NAMALWA (cell line): ENCODE data around the gene TLCD5.

ENCODE experiments used
- DNase-seq: peaks from one replicate; pipeline ENCODE4 v3.0.0-alpha.2; 2015; ENCODE audit warnings: low spot score

TLCD5 gene

GRCh38 chr11:120337355-120338106, 12.4 kb downstream of the TLCD5 start:
- DNase-seq, result no peak

GRCh38 chr11:120338107-120338933, 13.2 kb downstream of the TLCD5 start:
- no peak for DNase-seq

- DNase-seq, result no peak
Measured at GRCh38 chr11:120339394-120339890, 14.3 kb downstream of the TLCD5 start.

- no peak for DNase-seq
Measured at GRCh38 chr11:120340529-120340928, 15.4 kb downstream of the TLCD5 start.

GRCh38 chr11:120342226-120342625, 17.1 kb downstream of the TLCD5 start:
- DNase-seq, result no peak

GRCh38 chr11:120342678-120343077, 17.6 kb downstream of the TLCD5 start:
- DNase-seq, result no peak

GRCh38 chr11:120343429-120343828, 18.3 kb downstream of the TLCD5 start:
- DNase-seq, result peak; percentile 37

- peak; percentile 84 for DNase-seq
Measured at GRCh38 chr11:120344302-120345004, 19.4 kb downstream of the TLCD5 start.

- DNase-seq, result no peak
Measured at GRCh38 chr11:120346233-120346632, 21.1 kb downstream of the TLCD5 start.

GRCh38 chr11:120350637-120351036, 25.5 kb downstream of the TLCD5 start:
- DNase-seq, result no peak

GRCh38 chr11:120352405-120352804, 27.3 kb downstream of the TLCD5 start:
- no peak for DNase-seq

- DNase-seq, result no peak
Measured at GRCh38 chr11:120354068-120354467, 29.0 kb downstream of the TLCD5 start.

GRCh38 chr11:120354779-120355178, 29.7 kb downstream of the TLCD5 start:
- DNase-seq, result no peak

- DNase-seq, result no peak
Measured at GRCh38 chr11:120357620-120358019, 32.5 kb downstream of the TLCD5 start.

GRCh38 chr11:120358729-120359128, 33.6 kb downstream of the TLCD5 start:
- no peak for DNase-seq

GRCh38 chr11:120363436-120363835, 38.3 kb downstream of the TLCD5 start:
- no peak for DNase-seq

GRCh38 chr11:120365512-120365911, 40.4 kb downstream of the TLCD5 start:
- DNase-seq, result no peak

- no peak for DNase-seq
Measured at GRCh38 chr11:120372296-120372695, 47.2 kb downstream of the TLCD5 start.

GRCh38 chr11:120375076-120375475, 50.0 kb downstream of the TLCD5 start:
- DNase-seq, result no peak

GRCh38 chr11:120376547-120377182, 51.6 kb downstream of the TLCD5 start:
- no peak for DNase-seq

GRCh38 chr11:120378474-120378873, 53.4 kb downstream of the TLCD5 start:
- no peak for DNase-seq

- no peak for DNase-seq
Measured at GRCh38 chr11:120381401-120381800, 56.3 kb downstream of the TLCD5 start.
